Stimulated activated naive B cell treated with anti-CD40 and anti-IgM and Interleukin-4, amounts not matched to agents 10 μg/mL and 1 μg/mL and 100 μg/mL, for 72 hours (primary cell): ENCODE results near the gene ATP5F1D.

Experiments
- ATAC-seq, 2 donors: fragments of 150-1000 bp; cut with Tn5 transposase; replicated peaks; 2 replicates each; pipeline ENCODE4 v1.10.0; 2021; ENCODE audit warnings: moderate library complexity in 1 of 2
- DNase-seq: peaks from one replicate; pipeline ENCODE4 v3.0.0; 2021
- H3K27ac Mint-ChIP-seq: one replicate; pipeline ENCODE4 v1.8.0; 2022; ENCODE audit warnings: mild to moderate bottlenecking, mixed read lengths
- H3K27me3 Mint-ChIP-seq, 2 donors: one replicate each; pipeline ENCODE4 v1.8.0; 2022; ENCODE audit warnings: mixed read lengths in 2 of 2
- H3K36me3 Mint-ChIP-seq, 2 donors: one replicate each; pipeline ENCODE4 v1.8.0; 2022; ENCODE audit warnings: mixed read lengths in 2 of 2, mild to moderate bottlenecking in 1 of 2
- H3K4me1 Mint-ChIP-seq, 2 donors: one replicate each; pipeline ENCODE4 v1.8.0; 2022; ENCODE audit warnings: mixed read lengths in 2 of 2, mild to moderate bottlenecking in 1 of 2
- H3K4me3 Mint-ChIP-seq, 2 donors: one replicate each; pipeline ENCODE4 v1.8.0; 2022; ENCODE audit warnings: mild to moderate bottlenecking in 2 of 2, mixed read lengths in 2 of 2, moderate library complexity in 1 of 2
- H3K9me3 Mint-ChIP-seq, 2 donors: one replicate each; pipeline ENCODE4 v1.8.0; 2022; ENCODE audit warnings: mixed read lengths in 2 of 2, mild to moderate bottlenecking in 1 of 2

ATP5F1D gene

GRCh38 chr19:1293782-1294604 is 52.4 kb downstream of the ATP5F1D start:
- DNase-seq (no peak), ATAC-seq (no peak)
- no peak overlapping the region for H3K4me3 Mint-ChIP-seq
- no peak overlapping the region for H3K27ac Mint-ChIP-seq
- peaks cover 28 to 56% of the 10 kb centered on the region in 2 donors for H3K27me3 Mint-ChIP-seq
- no peaks in the 10 kb centered on the region for H3K36me3 Mint-ChIP-seq
- H3K4me1 Mint-ChIP-seq: peaks cover 5 to 21% of the 10 kb centered on the region in 2 donors
- peaks cover 0 to 4% of the 10 kb centered on the region in 2 donors for H3K9me3 Mint-ChIP-seq
